ENCODE results near the gene AKT2. TPM values are rescaled to one million over a fixed set of nuclear protein-coding genes. Genes with fewer than 3 reads are reported as not detected.

AKT2 gene
- total and polyA plus RNA-seq, 2 donors from 2014 or later, result 75.0 to 154 TPM

DNA sequence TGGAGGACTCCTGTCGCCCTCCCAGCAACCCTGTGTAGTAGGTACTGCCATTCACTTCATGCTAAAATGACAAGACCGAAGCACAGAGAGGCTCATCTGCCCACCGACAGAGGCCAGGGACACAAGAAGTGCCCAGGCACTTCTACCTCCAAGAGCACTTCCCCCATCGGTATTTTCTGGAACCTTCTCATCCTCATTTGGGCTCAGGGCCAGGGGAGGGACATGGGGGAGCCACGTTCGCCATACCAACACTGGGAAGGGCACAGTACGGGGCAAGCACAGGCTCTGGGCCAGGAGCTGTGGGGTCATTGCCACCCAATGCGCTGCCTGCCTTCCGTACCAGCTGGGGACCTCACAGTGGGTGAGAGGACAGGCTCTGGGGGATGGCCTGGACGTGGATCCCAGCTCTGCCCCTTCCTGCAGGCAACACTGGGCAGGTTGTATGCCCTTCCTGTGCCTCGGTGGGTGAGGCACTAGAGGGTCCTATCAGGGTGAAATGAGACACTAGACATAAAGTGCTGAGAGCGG, 37.3 kb downstream of the AKT2 start:
- TF ChIP-seq, protein P1, sequence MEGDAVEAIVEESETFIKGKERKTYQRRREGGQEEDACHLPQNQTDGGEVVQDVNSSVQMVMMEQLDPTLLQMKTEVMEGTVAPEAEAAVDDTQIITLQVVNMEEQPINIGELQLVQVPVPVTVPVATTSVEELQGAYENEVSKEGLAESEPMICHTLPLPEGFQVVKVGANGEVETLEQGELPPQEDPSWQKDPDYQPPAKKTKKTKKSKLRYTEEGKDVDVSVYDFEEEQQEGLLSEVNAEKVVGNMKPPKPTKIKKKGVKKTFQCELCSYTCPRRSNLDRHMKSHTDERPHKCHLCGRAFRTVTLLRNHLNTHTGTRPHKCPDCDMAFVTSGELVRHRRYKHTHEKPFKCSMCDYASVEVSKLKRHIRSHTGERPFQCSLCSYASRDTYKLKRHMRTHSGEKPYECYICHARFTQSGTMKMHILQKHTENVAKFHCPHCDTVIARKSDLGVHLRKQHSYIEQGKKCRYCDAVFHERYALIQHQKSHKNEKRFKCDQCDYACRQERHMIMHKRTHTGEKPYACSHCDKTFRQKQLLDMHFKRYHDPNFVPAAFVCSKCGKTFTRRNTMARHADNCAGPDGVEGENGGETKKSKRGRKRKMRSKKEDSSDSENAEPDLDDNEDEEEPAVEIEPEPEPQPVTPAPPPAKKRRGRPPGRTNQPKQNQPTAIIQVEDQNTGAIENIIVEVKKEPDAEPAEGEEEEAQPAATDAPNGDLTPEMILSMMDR (IDR thresholded peaks at IDR 0.05; ENCODE audit: borderline replicate concordance, extremely low read depth, insufficient read depth), result no peak
- FAIRE-seq, result no peak
- H3K9ac ChIP-seq (ENCODE audit: low read length in 3 of 3), result no peak overlapping the region

DNA sequence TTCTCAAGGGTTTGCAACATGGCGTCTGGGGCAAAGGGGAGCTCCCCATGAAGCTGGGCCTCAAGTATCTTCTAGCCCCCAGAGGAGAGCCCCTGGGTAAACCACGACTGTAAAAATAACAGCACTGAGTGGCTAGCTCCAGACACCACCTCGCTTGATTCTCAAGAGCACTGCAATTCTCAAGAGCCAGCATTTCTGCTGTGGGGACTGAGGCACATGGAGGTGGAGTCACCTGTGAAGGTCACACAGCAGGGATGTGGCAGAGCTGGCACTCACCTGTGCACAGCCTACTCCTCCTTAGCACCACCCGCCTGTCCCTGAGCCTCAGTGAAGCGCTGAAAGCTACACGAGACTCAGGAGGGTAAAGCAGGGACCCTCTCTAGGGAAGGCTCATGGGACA, 38.0 kb downstream of the AKT2 start:
- DNase-seq (peak in 1 of 5 donors; percentile 38), FAIRE-seq (no peak)
- Histone ChIP-seq H3K27ac (ENCODE audit: low read depth in 2 of 2, low read length in 2 of 2) (no peak overlapping the region), H3K27me3 (ENCODE audit: control insufficient read depth, insufficient read depth, low read length) (no peaks in the 10 kb centered on the region), H3K4me3 (ENCODE audit: low read length in 3 of 3) (no peak overlapping the region), H3K9ac (ENCODE audit: low read length in 3 of 3) (no peak overlapping the region), H3K4me1 (ENCODE audit: control insufficient read depth in 2 of 3, insufficient read depth in 2 of 3, low read depth in 1 of 3, low read length in 3 of 3) (peaks cover 0 to 16% (median 11%) of the 10 kb centered on the region in 3 donors), H3K9me3 (ENCODE audit: control insufficient read depth in 2 of 3, insufficient read depth in 1 of 3, low read length in 3 of 3) (no peaks in the 10 kb centered on the region), H3K36me3 (ENCODE audit: control insufficient read depth in 2 of 3, insufficient read depth in 3 of 3, low read length in 3 of 3) (peaks cover 0 to 3% (median 2%) of the 10 kb centered on the region in 3 donors)
- intact Hi-C loops (cut with DNase I), result no loop called here
- TF ChIP-seq, protein P1 (IDR thresholded peaks at IDR 0.05; ENCODE audit: borderline replicate concordance, extremely low read depth, insufficient read depth), result no peak

More for the DNA sequence above, 37.3 kb downstream of the AKT2 start:
- Histone ChIP-seq H3K4me1 (ENCODE audit: control insufficient read depth in 2 of 3, insufficient read depth in 2 of 3, low read depth in 1 of 3, low read length in 3 of 3) (peaks cover 0 to 21% (median 6%) of the 10 kb centered on the region in 3 donors), H3K27me3 (ENCODE audit: control insufficient read depth, insufficient read depth, low read length) (no peaks in the 10 kb centered on the region), H3K9me3 (ENCODE audit: control insufficient read depth in 2 of 3, insufficient read depth in 1 of 3, low read length in 3 of 3) (no peaks in the 10 kb centered on the region), H3K4me3 (ENCODE audit: low read length in 3 of 3) (no peak overlapping the region), H3K27ac (ENCODE audit: low read depth in 2 of 2, low read length in 2 of 2) (no peak overlapping the region), H3K36me3 (ENCODE audit: control insufficient read depth in 2 of 3, insufficient read depth in 3 of 3, low read length in 3 of 3) (peaks cover 0 to 8% (median 2%) of the 10 kb centered on the region in 3 donors)
- DNase-seq, result peak in 1 of 5 donors; percentile 53
- intact Hi-C loops (cut with DNase I), result no loop called here

DNA sequence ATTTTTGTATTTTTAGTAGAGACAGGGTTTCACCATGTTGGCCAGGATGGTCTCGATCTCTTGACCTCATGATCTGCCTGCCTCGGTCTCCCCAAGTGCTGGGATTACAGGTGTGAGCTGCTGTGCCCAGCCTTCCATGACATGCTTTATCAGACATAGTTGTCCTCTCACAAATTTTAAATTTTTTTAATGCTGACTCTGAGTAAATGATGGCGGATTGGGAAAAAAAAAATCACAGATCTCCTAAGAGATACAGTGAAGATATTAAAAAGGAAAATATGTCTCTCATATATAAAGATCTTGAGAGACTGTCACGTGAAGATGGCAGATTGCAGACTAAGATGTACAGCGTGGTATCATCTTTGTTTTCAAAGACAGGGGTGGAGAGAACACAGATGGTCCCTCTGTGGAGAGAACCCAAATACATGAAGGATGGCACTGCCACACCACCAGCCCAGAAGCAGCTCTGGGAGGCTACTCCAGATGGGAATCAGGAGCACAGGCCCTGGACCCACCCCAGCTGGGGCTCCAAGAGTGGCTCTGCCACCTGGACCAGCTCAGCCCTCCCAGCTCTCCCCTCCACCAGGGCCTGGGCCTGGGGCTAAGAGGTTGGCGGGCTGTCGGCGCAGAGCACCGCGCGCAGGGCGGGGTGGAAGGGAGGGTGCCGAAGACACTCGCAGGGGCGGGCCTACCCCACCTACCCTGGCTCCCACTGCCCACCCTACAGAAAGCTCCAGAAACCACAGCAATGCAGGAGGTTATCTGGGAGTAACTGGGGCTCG, 38.7 kb downstream of the AKT2 start:
- no peak for FAIRE-seq

More for the DNA sequence above, 38.7 kb downstream of the AKT2 start:
- DNase-seq, result peak in 1 of 5 donors; percentile 62
- Histone ChIP-seq H3K4me3 (ENCODE audit: low read length in 3 of 3) (no peak overlapping the region), H3K36me3 (ENCODE audit: control insufficient read depth in 2 of 3, insufficient read depth in 3 of 3, low read length in 3 of 3) (peaks cover 0 to 3% (median 2%) of the 10 kb centered on the region in 3 donors), H3K9me3 (ENCODE audit: control insufficient read depth in 2 of 3, insufficient read depth in 1 of 3, low read length in 3 of 3) (no peaks in the 10 kb centered on the region), H3K9ac (ENCODE audit: low read length in 3 of 3) (no peak overlapping the region), H3K27me3 (ENCODE audit: control insufficient read depth, insufficient read depth, low read length) (no peaks in the 10 kb centered on the region), H3K4me1 (ENCODE audit: control insufficient read depth in 2 of 3, insufficient read depth in 2 of 3, low read depth in 1 of 3, low read length in 3 of 3) (peaks cover 0 to 16% (median 14%) of the 10 kb centered on the region in 3 donors), H3K27ac (ENCODE audit: low read depth in 2 of 2, low read length in 2 of 2) (no peak overlapping the region)
- TF ChIP-seq, protein P1 (IDR thresholded peaks at IDR 0.05; ENCODE audit: borderline replicate concordance, extremely low read depth, insufficient read depth), result no peak
- intact Hi-C loops (cut with DNase I), result no loop called here
